ENCODE measurements around the gene LPP. TPM values are rescaled to one million over a fixed set of nuclear protein-coding genes. Genes with fewer than 3 reads are reported as not detected.

The LPP gene
- total RNA-seq, 1 donor: 77.4 TPM

GRCh38 chr3:188524052-188524451 lies 370.1 kb downstream of the LPP start:
- DNase-seq (ENCODE audit: insufficient read length, low spot score, missing footprints): peak; percentile 31

GRCh38 chr3:188526057-188526456 lies 372.1 kb downstream of the LPP start:
- DNase-seq (ENCODE audit: insufficient read length, low spot score, missing footprints): no peak
- Histone ChIP-seq H3K79me2 (ENCODE audit: insufficient read depth, low read length) (peaks cover 14% of the 10 kb centered on the region), H3K4me3 (ENCODE audit: insufficient read depth, low read length) (no peak overlapping the region), H3K36me3 (ENCODE audit: insufficient read depth, low read length) (peaks cover 4% of the 10 kb centered on the region), H4K20me1 (ENCODE audit: insufficient read depth, low read length) (no peaks in the 10 kb centered on the region), H3K4me2 (ENCODE audit: insufficient read depth, low read length) (no peak overlapping the region), H2AFZ (ENCODE audit: low read length) (no peak overlapping the region), H3K27ac (ENCODE audit: low read depth, low read length) (no peak overlapping the region), H3K9me3 (ENCODE audit: low read depth, low read length) (no peaks in the 10 kb centered on the region), H3K4me1 (ENCODE audit: insufficient read depth, low read length) (peaks cover 3% of the 10 kb centered on the region), H3K27me3 (ENCODE audit: insufficient read depth, low read length) (no peaks in the 10 kb centered on the region)
- no peak for TF ChIP-seq CTCF (IDR thresholded peaks at IDR 0.05; ENCODE audit: extremely low read depth, low read depth, low read length)

More at GRCh38 chr3:188524052-188524451, 370.1 kb downstream of the LPP start:
- peaks cover 4% of the 10 kb centered on the region for H3K36me3 ChIP-seq (ENCODE audit: insufficient read depth, low read length)
- no peak overlapping the region for H3K4me2 ChIP-seq (ENCODE audit: insufficient read depth, low read length)
- H2AFZ ChIP-seq (ENCODE audit: low read length): no peak overlapping the region
- peaks cover 17% of the 10 kb centered on the region for H3K79me2 ChIP-seq (ENCODE audit: insufficient read depth, low read length)
- H3K4me3 ChIP-seq (ENCODE audit: insufficient read depth, low read length): no peak overlapping the region
- no peaks in the 10 kb centered on the region for H4K20me1 ChIP-seq (ENCODE audit: insufficient read depth, low read length)
- no peak for TF ChIP-seq CTCF (IDR thresholded peaks at IDR 0.05; ENCODE audit: extremely low read depth, low read depth, low read length)
- H3K27ac ChIP-seq (ENCODE audit: low read depth, low read length): no peak overlapping the region
- peaks cover 7% of the 10 kb centered on the region for H3K4me1 ChIP-seq (ENCODE audit: insufficient read depth, low read length)
- H3K27me3 ChIP-seq (ENCODE audit: insufficient read depth, low read length): no peaks in the 10 kb centered on the region
- H3K9me3 ChIP-seq (ENCODE audit: low read depth, low read length): no peaks in the 10 kb centered on the region

- DNase-seq (ENCODE audit: insufficient read length, low spot score, missing footprints): no peak
- H3K79me2 ChIP-seq (ENCODE audit: insufficient read depth, low read length): peaks cover 18% of the 10 kb centered on the region
- H3K27me3 ChIP-seq (ENCODE audit: insufficient read depth, low read length): no peaks in the 10 kb centered on the region
- no peak overlapping the region for H2AFZ ChIP-seq (ENCODE audit: low read length)
- H3K36me3 ChIP-seq (ENCODE audit: insufficient read depth, low read length): peaks cover 4% of the 10 kb centered on the region
- TF ChIP-seq CTCF (IDR thresholded peaks at IDR 0.05; ENCODE audit: extremely low read depth, low read depth, low read length): no peak
- no peak overlapping the region for H3K27ac ChIP-seq (ENCODE audit: low read depth, low read length)
- no peak overlapping the region for H3K4me3 ChIP-seq (ENCODE audit: insufficient read depth, low read length)
- H3K9me3 ChIP-seq (ENCODE audit: low read depth, low read length): no peaks in the 10 kb centered on the region
- H3K4me1 ChIP-seq (ENCODE audit: insufficient read depth, low read length): peaks cover 10% of the 10 kb centered on the region
- H4K20me1 ChIP-seq (ENCODE audit: insufficient read depth, low read length): no peaks in the 10 kb centered on the region
- no peak overlapping the region for H3K4me2 ChIP-seq (ENCODE audit: insufficient read depth, low read length)
Measured at GRCh38 chr3:188527389-188527788, 373.4 kb downstream of the LPP start.

DNA sequence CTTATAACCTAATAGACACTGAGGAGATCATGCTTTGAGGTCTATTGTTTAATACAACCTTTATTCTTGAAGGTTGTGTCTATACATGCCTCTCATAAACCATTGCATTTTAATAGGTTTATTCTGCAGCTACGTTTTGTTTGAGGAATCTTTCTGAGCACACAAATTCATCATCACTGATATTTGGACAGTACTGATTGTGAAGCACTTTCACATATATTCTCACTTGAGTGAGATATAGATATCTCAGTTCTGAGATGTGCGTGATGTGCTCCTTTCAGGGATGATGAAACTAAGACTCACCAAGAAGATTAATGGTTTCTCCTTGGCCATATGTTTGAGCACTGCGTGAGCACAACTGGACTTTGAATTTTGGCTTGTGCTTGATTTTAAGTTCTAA lies 374.4 kb downstream of the LPP start:
- no peaks in the 10 kb centered on the region for H4K20me1 ChIP-seq (ENCODE audit: insufficient read depth, low read length)
- no peak for TF ChIP-seq CTCF (IDR thresholded peaks at IDR 0.05; ENCODE audit: extremely low read depth, low read depth, low read length)
- H2AFZ ChIP-seq (ENCODE audit: low read length): no peak overlapping the region
- DNase-seq (ENCODE audit: insufficient read length, low spot score, missing footprints): no peak
- peaks cover 23% of the 10 kb centered on the region for H3K79me2 ChIP-seq (ENCODE audit: insufficient read depth, low read length)
- peaks cover 4% of the 10 kb centered on the region for H3K36me3 ChIP-seq (ENCODE audit: insufficient read depth, low read length)
- peaks cover 19% of the 10 kb centered on the region for H3K4me1 ChIP-seq (ENCODE audit: insufficient read depth, low read length)
- H3K9me3 ChIP-seq (ENCODE audit: low read depth, low read length): no peaks in the 10 kb centered on the region
- no peak overlapping the region for H3K27ac ChIP-seq (ENCODE audit: low read depth, low read length)
- H3K27me3 ChIP-seq (ENCODE audit: insufficient read depth, low read length): no peaks in the 10 kb centered on the region
- H3K4me2 ChIP-seq (ENCODE audit: insufficient read depth, low read length): no peak overlapping the region
- no peak overlapping the region for H3K4me3 ChIP-seq (ENCODE audit: insufficient read depth, low read length)
